NOMO-1 (cell line): Measurements from ENCODE around the gene MED12L.
"Not testable (repeated sequence)": the region's sequence is repeated elsewhere in the genome, so short reads cannot be mapped to it uniquely, and the experiment has no call there.

Experiments used
- DNase-seq, 2 experiments: peaks; one replicate each; lab custom pipeline; 2025; ENCODE audit not compliant: unreplicated experiment in 2 of 2; lab: John Stamatoyannopoulos, UW

The MED12L gene

DNA sequence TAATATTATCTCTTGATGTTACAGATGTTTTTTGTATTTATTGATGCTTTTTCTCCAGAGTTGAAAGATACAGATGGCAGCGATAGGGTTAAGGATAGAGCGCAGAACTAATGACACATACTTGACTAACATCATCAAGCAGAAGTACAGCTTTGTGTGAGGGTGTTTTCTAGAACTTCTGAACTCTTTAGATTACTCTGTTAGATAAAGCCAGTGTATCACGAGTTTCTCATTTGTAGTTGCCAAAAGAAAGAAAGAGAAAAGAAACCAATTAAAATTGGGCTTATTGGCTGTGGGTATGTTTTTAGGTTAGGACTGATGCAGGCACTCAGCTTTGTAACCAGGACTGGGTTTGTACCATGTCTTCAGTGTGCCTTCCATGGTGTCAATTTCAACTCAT, 124.2 kb downstream of the MED12L start:
- DNase-seq, result no peak

DNA sequence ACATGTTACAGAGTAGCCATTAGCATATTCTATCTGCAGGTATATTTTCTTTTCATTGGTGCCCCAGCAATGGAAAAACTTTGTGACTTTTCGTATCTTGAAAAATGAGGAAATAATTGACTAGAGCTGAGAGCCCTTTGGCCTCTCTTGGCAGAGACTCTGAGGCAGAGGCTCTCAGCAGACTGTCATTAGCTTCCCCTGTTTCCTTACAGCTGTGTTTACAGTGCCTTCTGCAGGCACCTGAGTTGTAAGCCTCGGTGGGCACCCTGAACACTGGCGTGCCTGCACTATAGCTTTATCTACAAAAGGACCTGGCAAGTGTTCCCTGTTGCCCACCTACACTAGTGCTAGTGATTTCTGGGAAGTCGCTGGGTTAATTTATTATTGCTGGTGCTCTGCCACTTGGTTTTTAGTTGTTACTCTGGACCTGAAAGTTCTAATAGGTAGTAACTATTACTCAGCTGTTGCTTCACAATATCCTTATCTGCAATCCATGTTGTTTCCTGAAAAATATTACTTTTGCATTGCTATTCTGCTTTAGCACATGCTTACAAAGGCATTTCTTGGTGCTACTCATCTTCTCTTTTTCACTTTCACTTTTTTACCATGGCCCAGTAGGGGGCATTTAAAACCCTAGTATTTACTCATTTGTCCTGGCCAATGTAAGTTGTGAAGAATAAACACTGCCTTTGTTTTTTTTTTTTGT, 125.4 kb downstream of the MED12L start:
- DNase-seq, result peak; percentile 39 to 60

DNA sequence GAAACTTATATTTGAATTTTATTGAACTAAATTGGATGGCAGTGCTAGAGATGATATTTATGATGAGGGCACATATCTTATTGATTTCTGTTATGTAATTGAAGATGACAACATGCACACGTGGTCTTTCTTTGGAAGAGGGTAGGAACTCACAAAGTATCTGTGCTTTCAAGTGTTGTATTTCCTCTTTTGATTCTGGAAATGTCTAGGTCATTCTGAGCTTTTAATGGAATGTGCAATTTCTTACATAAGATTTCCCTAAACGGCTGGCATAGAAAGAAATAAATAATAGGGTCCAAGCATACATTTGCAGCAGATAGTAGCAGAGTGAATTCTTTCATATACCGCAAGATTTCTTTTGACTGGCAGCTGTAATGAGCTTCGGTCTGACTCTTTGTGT, 127.7 kb downstream of the MED12L start:
- DNase-seq, result no peak

DNA sequence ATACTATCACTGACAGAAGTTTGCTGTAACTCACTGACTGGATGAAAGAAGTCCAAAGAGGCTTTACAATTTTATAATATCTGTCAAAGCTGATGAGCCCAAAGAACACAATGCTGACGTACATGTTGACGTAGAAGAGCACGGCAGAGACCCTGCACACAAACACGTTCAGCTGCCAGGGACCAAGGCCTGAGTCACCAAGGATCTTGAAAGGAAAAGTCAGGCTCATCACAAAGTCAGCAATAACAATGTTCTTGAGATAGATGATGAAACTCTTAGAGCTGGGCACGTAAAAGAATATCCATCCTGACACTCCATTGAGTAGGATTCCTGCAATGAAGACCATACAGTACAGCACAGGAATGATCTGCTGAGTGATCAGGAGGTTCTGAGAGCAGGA, 128.4 kb downstream of the MED12L start:
- no peak for DNase-seq

DNA sequence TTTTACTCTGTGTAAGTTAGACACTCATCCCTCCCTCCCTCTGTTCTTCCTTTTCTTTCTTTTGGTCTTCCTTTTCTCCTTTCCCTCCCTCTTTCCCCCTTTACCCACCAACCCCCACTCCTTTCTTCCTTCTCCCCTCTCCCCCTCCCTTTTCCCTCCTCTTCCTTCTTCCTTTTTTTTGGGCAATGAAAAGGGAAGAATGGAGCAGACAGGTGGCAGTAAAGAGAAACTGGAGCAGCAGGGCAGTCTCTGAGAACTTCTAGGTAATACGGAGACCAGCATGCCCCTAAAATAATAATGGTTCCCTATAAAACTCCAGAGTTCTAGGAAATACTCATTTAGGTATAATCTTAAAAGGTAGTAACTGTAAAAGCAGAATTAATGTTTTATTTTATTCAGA, 129.0 kb downstream of the MED12L start:
- no peak for DNase-seq

DNA sequence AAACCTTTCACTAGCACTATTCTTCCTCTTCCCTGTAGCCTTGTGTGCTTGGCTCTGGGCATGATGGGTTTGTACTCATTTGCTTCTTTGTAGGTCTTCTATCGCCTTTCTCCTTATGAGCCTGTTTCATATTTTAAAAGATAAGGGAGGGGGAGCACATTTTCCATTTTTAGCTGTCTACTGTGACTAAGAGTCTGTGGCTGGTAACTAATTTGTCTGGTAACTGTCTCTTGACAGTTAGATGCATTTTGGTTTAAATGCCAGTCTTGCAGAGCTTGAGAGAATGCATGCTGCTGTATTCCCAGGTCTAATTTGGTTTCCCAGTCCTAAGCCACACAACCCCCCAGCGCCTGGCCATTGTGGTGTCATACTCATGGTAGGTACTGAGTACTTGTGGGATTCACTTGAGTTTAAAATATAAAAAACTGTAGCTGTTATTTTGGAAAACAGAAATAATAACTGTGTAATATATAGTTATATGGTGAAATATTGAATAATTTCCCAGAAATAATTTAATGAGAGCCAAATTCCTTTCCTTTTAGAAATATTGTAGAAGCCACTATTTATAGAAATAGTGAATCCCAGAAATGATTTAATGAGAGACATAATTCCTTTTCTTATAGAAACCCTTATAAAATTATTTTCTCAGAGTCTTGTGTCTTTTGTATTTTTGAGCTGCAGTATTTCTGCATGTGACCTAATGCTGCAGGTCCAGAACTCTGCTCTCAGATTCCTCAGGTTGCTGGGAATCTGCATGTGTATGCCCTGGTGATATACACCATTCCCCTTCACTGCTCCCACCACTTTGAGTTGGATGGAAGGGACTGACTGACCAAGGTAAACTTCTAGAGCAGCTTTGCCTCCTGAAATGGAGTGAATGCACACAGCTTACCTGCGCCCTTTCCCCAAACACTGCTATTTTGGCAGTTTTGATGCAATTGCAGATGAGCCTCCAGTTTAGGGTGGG, 131.5 kb downstream of the MED12L start:
- peak in 1 of 2 experiments; percentile 15 for DNase-seq

DNA sequence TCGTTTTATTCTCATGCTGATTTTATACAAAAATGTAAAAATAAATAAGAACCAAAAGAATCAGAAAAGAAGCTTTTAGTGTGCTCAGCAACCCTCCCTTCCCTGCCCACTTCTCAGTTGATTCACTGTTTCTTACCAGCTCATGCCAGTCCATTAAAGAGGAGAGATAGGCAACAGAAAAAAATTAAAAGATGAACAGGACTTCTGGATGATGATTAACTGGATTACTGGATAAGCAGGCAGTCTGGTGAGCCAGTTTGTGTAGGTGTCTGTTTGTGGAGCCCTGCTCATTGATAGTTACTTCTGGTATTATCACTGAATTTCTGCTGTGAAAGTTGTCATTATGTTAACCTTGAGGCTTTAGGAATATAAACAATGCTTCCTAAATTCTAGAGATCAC, 132.7 kb downstream of the MED12L start:
- DNase-seq, result no peak

DNA sequence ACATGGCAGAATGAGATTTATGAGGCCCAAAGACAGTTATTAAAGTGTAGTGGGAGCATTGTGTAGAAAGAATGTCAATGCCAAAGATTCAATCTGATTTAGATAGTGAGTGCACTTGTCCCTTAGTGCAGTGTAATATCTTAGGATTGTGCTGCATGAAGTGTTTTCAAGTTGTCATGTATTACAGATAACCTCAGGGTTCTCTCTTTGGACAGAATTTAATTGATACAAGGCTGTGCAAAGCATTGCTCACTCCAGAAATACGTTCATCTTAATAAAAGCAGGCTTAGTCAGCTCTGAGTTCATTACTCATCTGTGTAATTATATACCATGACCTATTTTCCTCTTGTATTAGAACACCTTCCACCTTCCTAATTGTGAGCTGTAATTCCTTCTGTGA, 133.6 kb downstream of the MED12L start:
- DNase-seq, result peak in 1 of 2 experiments; percentile 19

DNA sequence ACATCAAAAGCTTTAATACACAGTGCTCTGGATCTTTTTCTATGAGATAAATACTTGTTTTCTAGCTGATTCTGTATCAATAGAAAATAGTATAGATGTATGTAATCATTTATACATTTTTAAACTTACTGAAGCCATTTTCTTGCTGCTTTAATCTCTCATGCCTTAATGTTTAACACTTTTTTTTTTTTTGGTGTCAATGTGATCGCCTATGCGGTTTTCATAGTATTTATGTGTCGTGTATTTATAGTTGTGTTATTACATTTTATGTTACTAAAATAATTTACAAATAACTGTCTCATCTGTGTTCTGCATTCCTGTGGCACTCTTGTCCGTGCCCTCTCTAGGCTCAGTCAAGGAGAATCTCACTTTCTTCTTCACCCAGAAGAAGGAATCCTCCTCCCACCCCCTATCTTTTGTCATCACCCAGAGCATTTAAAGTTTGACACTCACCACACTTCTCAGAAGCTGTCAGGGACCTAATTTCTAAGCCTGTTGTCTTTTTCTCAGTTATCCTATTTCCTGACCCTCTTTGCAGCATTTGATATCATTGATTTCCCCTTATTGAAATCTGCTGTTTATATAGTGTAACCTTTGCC, 138.9 kb downstream of the MED12L start:
- no peak for DNase-seq

DNA sequence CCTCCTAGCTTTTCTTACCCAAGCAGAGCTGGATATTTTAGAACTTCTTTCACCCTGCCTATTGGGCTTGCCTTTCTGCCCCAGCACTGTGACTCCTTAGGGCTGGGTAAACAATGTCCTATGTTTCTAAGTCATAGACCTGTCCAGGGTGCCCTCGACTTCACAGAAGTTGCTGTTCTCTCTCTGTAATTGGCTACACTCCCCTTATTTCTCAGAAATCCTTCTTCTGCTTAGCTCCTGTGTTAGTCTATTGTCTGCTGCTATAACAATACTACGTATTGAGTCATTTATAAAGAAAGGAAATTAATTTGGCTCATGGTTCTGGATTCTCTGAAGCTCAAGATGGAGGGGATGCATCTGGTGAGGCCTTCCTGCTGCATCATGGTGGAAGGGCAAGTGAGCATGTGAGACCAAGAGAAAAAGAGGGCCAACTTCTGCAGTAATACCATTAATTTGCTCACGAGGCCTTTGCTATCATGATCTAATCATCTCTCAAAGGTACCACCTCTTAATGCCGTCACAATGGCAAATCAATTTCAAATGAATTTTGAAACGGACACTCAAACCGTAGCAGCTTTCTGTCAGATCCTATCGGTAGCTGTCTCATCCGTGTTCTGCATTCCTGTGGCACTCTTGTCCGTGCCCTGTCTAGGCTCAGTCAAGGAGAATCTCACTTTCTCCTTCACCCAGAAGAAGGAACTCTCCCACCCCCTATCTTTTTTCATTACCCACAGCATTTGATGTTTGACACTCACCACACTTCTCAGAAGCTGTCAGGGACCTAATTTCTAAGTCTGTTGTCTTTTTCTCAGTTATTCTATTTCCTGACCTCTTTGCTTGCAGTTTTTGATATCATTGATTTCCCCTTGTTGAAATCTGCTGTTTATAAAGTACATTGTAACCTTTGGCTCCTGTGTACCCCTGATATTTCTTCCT, 139.8 kb downstream of the MED12L start:
- no peak for DNase-seq

DNA sequence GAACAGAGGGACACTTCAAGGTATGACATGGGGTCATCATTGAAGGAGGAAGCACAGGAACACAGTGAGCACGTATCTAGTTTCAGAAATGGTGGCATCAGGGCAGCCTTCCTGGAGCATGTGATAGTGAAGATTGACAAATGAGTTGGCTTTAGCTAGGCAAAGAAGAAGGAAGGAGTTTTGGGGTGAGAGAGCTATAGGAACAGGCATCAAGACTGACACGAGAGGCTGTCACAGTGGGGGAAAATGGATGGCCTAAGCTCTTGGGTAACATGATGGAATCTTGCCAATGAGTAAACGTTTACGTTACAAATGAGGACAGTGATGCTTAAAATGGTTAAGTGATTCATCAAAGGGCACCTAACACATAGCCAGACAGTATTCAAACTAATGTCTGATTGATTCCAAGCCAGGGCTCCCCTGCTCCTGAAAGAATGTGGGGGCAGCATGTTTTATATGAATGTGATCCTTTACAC, 140.7 kb downstream of the MED12L start:
- peak; percentile 81 to 83 for DNase-seq

DNA sequence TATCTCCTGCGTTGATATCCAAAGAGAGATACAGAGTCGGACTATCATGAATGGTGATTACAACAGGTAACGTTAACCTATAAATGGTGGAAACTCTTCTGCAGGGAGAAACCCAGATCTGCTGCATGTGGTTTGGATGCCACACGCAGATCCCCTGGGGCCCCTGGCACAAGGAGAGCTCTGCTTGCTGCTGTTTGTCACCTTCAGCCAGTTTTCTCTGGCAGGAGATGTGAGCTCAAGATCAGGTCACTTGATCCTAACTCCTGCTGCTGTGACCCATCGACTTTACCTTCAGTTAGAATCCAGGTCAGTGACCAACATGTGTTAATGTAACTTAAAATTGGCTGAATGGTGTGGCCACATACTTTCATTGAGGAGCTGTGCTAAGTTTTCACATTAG, 141.4 kb downstream of the MED12L start:
- DNase-seq, result no peak

DNA sequence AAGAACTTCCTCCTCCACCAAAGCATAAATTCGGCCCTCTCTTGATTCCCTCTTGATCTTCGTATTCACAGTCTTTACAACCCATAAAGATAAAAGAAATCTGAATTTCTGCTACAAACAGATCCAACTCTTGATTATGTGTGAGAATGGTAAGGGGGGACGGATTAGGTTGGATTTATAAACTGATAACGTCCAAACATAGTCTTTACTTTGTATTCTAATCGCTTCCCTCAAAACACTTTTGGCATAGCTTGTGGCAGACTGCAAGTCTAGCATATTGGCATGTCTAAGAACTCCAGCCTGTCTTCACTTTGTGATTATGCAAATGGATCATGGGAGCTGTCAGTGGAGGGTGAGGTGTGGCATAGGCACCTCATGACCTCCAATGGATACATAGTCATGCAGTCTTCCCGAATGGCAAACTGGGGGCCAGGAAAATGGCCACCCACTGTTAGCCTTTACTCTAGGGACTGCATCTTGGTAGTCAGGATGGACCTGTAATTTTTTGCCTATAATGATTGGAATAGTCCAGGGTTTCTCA, 141.9 kb downstream of the MED12L start:
- DNase-seq, result no peak

DNA sequence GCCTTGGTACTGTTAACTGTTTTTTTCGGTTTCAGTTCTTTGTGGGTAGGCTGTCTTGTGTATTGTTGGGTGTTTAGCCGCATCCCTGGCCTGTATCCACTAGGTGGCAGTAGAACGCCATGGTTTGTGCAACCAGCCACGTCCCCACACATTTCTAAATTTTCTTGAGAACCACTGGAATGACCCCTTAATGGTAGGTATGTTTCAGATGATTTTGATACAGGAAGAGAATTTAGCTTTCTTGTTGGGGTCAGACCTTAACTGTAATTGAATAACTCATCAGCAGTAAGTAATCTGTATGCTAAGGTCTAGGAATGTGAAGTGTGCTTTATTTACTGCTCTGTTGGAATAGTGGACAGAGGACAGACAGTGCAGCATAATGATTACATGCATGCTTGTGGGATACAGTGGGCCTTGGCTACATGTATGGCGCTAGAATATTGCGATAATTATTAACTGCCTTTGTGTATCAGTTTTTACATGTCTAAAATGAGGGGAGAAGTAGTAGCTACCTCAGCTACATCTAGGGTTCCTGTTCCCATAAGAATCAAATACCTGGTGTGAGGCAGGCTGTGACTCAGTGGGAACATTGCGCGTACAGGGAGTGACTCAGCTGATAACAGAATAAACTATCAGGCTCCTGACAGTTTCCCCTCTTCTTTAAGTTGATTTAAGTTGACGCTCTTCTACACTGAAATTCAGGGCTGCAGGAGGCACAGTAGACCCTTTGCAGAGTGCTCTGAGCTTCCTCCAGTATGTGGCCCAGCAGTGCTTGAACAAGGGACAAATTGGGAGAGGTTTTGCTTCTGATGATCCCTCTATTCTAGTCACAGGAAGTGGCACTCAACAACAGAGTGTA, 142.6 kb downstream of the MED12L start:
- DNase-seq, result peak; percentile 84 to 85

DNA sequence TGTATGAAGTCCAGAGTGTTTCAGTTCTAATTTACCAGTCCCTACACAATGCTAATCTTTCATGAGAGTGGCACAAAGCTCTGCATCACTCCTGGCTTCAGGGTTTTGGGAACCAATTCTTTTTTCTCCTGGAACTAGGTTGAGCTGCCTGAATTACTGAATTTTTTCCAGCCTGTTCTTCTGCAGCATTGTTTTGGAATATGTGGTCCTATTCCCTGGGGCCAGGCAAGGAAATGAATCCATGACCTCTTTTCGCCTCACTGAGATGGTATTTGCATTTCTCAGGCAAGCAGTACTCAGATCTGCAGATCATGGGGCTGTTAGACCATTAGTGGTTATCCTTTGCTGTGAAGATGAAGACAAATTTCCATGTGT, 143.2 kb downstream of the MED12L start:
- DNase-seq, result no peak

DNA sequence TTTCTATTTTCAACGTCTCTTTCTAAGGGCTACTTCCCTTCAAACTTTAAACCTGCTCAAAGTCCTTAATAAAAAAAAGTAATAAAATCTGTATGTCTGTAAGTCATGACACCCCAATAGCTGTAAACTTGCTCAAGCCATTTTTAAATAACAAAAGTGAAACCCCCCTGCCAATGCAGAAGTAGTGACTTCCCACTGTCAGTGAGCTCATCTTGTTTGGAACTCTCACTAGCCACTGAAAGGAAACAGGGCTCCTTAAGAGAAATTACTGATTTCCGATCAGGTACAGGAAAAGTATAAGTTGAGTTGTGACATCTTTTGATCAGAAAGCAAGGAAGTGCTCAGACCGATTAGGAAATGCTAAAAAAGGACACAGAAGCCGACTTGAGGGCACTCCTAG, 145.2 kb downstream of the MED12L start:
- DNase-seq, result peak; percentile 51 to 90

DNA sequence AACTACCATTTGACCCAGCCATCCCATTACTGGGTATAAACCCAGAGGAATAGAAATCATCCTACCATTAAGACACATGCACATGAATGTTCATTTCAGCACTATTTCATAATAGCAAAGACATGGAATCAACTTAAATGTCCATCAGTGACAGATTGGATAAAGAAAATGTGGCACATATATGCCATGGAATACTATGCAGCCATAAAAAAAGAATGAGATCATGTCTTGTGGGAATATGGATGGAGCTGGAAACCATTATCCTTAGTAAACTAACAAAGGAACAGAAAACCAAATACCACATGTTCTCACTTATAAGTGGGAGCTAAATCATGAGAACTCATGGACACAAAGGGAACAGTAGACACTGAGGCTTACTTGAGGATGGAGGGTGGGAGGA, 146.9 kb downstream of the MED12L start:
- DNase-seq, result not testable (repeated sequence)

DNA sequence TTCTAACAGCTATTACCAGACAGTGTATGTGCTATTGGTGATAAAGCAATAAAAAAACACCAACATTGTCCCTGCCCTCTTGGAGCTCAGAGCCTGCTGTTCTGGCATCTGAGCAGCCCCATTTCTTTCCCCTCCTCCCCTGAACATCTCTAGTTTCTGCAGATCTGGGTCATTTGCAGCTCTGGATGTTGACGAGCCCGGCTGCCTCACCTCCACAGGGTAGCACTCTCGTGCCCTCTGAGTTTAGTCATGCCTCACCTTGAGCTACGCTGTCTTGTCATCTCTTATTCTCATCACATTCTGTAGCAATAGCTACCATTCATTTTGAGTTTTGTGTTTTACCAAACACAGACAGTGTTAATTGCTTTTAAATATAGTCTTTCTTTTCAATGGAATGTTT, 147.5 kb downstream of the MED12L start:
- no peak for DNase-seq

DNA sequence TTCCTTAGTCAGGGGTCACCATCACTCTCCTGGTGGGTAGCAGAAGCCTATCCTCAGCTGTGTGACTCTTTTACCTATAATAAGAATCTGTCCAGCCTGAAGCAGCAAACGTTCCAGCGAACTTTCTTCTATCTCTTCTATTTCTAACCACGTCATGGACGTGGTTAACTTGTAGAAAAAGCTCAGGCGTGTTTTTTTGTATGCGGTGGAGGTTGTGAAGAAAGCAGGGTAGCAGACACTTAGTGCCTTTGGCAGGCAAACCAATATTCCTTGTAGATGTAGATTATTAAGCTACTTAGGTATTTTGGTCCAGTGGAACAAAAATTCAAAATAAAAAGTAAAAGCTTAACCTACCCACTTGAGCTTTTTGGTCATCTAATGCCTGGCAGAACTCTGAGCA, 149.4 kb downstream of the MED12L start:
- DNase-seq, result no peak
